BLaER1 (cell line): ENCODE data around the gene LNX1.

Source experiments
- H3K27ac ChIP-seq: shearing (Covaris generic); formaldehyde crosslinking; 2 replicates; pipeline ENCODE4 v1.8.1; 2022
- H3K27me3 ChIP-seq: shearing (Covaris generic); formaldehyde crosslinking; 2 replicates; pipeline ENCODE4 v1.8.1; 2022
- H3K36me3 ChIP-seq: shearing (Covaris generic); formaldehyde crosslinking; 2 replicates; pipeline ENCODE4 v1.8.1; 2022
- H3K4me1 ChIP-seq: shearing (Covaris generic); formaldehyde crosslinking; 2 replicates; pipeline ENCODE4 v1.8.1; 2022
- H3K4me2 ChIP-seq: shearing (Covaris generic); formaldehyde crosslinking; 2 replicates; pipeline ENCODE4 v1.8.1; 2022
- H3K4me3 ChIP-seq: shearing (Covaris generic); formaldehyde crosslinking; 2 replicates; pipeline ENCODE4 v1.8.1; 2022
- H3K9ac ChIP-seq: shearing (Covaris generic); formaldehyde crosslinking; 2 replicates; pipeline ENCODE4 v1.8.1; 2022
- H3K9me3 ChIP-seq: shearing (Covaris generic); formaldehyde crosslinking; 2 replicates; pipeline ENCODE4 v1.8.1; 2022
- H4K20me1 ChIP-seq: shearing (Covaris generic); formaldehyde crosslinking; 2 replicates; pipeline ENCODE4 v1.8.1; 2022
- Cebpa-rat ChIP-seq: shearing (Covaris generic); IDR thresholded peaks from 2 replicates; pipeline ENCODE4 v1.8.1; 2022

The LNX1 gene

GRCh38 chr4:53531585-53532224, 59.6 kb downstream of the LNX1 start:
- no peaks in the 10 kb centered on the region for H4K20me1 ChIP-seq
- H3K27ac ChIP-seq, result no peak overlapping the region
- H3K36me3 ChIP-seq, result no peaks in the 10 kb centered on the region
- no peak overlapping the region for H3K4me2 ChIP-seq
- H3K4me3 ChIP-seq, result no peak overlapping the region
- no peak for TF ChIP-seq Cebpa-rat
- no peaks in the 10 kb centered on the region for H3K9me3 ChIP-seq
- no peak overlapping the region for H3K9ac ChIP-seq
- H3K4me1 ChIP-seq, result no peaks in the 10 kb centered on the region
- H3K27me3 ChIP-seq, result no peaks in the 10 kb centered on the region

GRCh38 chr4:53529025-53529424, 62.3 kb downstream of the LNX1 start:
- Histone ChIP-seq H3K27ac (no peak overlapping the region), H3K4me2 (no peak overlapping the region), H3K4me1 (no peaks in the 10 kb centered on the region), H3K4me3 (no peak overlapping the region), H3K9ac (no peak overlapping the region), H3K36me3 (no peaks in the 10 kb centered on the region), H4K20me1 (no peaks in the 10 kb centered on the region), H3K27me3 (no peaks in the 10 kb centered on the region), H3K9me3 (no peaks in the 10 kb centered on the region)
- no peak for TF ChIP-seq Cebpa-rat

- Histone ChIP-seq H3K9ac (no peak overlapping the region), H3K36me3 (no peaks in the 10 kb centered on the region), H3K4me3 (no peak overlapping the region), H3K4me1 (no peaks in the 10 kb centered on the region), H3K27ac (no peak overlapping the region), H4K20me1 (no peaks in the 10 kb centered on the region), H3K4me2 (no peak overlapping the region), H3K27me3 (no peaks in the 10 kb centered on the region), H3K9me3 (no peaks in the 10 kb centered on the region)
- no peak for TF ChIP-seq Cebpa-rat
Measured at GRCh38 chr4:53527930-53528329, 63.4 kb downstream of the LNX1 start.

- no peak for TF ChIP-seq Cebpa-rat
- Histone ChIP-seq H3K4me1 (no peaks in the 10 kb centered on the region), H4K20me1 (no peaks in the 10 kb centered on the region), H3K4me3 (no peak overlapping the region), H3K36me3 (no peaks in the 10 kb centered on the region), H3K27ac (no peak overlapping the region), H3K9ac (no peak overlapping the region), H3K4me2 (no peak overlapping the region), H3K9me3 (no peaks in the 10 kb centered on the region), H3K27me3 (no peaks in the 10 kb centered on the region)
Measured at GRCh38 chr4:53527326-53527725, 64.0 kb downstream of the LNX1 start.

- no peaks in the 10 kb centered on the region for H3K36me3 ChIP-seq
- H3K4me2 ChIP-seq, result no peak overlapping the region
- TF ChIP-seq Cebpa-rat, result no peak
- H4K20me1 ChIP-seq, result no peaks in the 10 kb centered on the region
- no peak overlapping the region for H3K9ac ChIP-seq
- no peak overlapping the region for H3K4me3 ChIP-seq
- no peaks in the 10 kb centered on the region for H3K4me1 ChIP-seq
- H3K27me3 ChIP-seq, result no peaks in the 10 kb centered on the region
- no peaks in the 10 kb centered on the region for H3K9me3 ChIP-seq
- no peak overlapping the region for H3K27ac ChIP-seq
Measured at GRCh38 chr4:53522334-53522733, 69.0 kb downstream of the LNX1 start.

GRCh38 chr4:53520116-53520515, 71.2 kb downstream of the LNX1 start:
- no peaks in the 10 kb centered on the region for H3K4me1 ChIP-seq
- no peaks in the 10 kb centered on the region for H3K9me3 ChIP-seq
- no peaks in the 10 kb centered on the region for H3K27me3 ChIP-seq
- no peaks in the 10 kb centered on the region for H3K36me3 ChIP-seq
- no peaks in the 10 kb centered on the region for H4K20me1 ChIP-seq
- TF ChIP-seq Cebpa-rat, result no peak
- no peak overlapping the region for H3K4me3 ChIP-seq
- no peak overlapping the region for H3K4me2 ChIP-seq
- no peak overlapping the region for H3K9ac ChIP-seq
- no peak overlapping the region for H3K27ac ChIP-seq

DNA sequence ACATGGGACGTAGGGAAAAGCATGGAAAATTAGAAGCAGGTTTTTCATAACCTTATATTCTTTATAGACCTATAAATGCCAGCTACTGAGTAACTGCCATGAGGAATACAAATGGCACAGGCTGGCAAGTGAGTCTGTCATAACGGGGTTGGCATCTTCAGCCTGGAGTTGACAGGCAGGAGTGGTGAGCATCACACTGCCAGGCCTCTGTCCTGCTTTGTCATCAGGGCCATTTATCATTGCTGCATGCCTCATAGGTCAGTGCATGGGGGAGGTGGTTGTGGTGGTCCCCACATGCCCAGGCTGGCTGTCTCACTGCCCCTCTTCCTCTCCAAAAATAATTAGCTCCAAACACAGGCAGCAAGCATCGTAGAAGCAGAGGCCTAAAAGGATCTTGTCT, 72.5 kb downstream of the LNX1 start:
- no peaks in the 10 kb centered on the region for H3K9me3 ChIP-seq
- no peaks in the 10 kb centered on the region for H4K20me1 ChIP-seq
- H3K4me3 ChIP-seq, result no peak overlapping the region
- no peak overlapping the region for H3K9ac ChIP-seq
- no peak overlapping the region for H3K27ac ChIP-seq
- no peaks in the 10 kb centered on the region for H3K27me3 ChIP-seq
- H3K36me3 ChIP-seq, result no peaks in the 10 kb centered on the region
- no peaks in the 10 kb centered on the region for H3K4me1 ChIP-seq
- no peak overlapping the region for H3K4me2 ChIP-seq
- TF ChIP-seq Cebpa-rat, result no peak

GRCh38 chr4:53515076-53515475, 76.2 kb downstream of the LNX1 start:
- Histone ChIP-seq H3K27ac (no peak overlapping the region), H3K9ac (no peak overlapping the region)
- TF ChIP-seq Cebpa-rat, result no peak

DNA sequence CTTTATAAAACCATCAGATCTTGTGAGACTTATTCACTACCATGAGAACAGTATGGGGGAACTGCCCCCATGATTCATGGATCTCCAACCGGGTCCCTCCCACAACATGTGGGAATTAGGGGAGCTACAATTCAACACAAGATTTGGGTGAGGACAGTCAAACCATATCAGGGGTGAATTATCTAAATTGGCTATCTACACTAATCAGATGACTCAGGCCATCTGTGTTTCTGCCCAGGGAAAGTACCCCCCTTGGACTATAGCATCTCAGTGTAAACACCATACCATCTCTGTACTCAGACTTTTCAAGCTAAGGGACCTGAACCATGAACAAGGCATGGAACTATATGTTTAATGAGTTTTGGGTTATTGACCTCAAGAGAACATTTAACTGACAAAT, 76.8 kb downstream of the LNX1 start:
- Histone ChIP-seq H3K9me3 (no peaks in the 10 kb centered on the region), H3K4me2 (no peak overlapping the region), H3K27ac (no peak overlapping the region), H4K20me1 (no peaks in the 10 kb centered on the region), H3K4me1 (no peaks in the 10 kb centered on the region), H3K27me3 (no peaks in the 10 kb centered on the region), H3K9ac (no peak overlapping the region), H3K36me3 (no peaks in the 10 kb centered on the region), H3K4me3 (no peak overlapping the region)
- TF ChIP-seq Cebpa-rat, result no peak

More at GRCh38 chr4:53515076-53515475, 76.2 kb downstream of the LNX1 start:
- H4K20me1 ChIP-seq, result no peaks in the 10 kb centered on the region
- no peaks in the 10 kb centered on the region for H3K27me3 ChIP-seq
- no peak overlapping the region for H3K4me3 ChIP-seq
- no peaks in the 10 kb centered on the region for H3K9me3 ChIP-seq
- H3K4me1 ChIP-seq, result no peaks in the 10 kb centered on the region
- H3K4me2 ChIP-seq, result no peak overlapping the region
- no peaks in the 10 kb centered on the region for H3K36me3 ChIP-seq

DNA sequence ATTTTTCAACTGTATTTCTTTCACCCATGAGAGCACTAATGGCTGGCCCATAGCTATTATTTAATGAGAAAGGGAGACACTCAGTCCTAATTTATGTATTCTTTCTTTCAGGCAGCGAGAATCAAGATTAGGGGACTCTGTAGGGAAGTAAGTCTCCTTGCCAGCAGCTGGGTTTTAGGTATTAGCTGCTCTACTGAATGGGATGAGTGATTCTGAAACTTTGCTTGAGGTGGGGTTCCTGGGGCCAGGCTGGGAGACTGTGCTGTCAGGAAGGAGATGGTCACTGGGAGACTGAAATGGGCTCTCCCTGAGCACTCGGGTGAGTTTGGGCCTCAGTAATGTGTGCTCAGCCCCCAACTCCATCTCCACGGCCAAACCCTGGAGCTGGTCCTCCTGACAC, 78.7 kb downstream of the LNX1 start:
- TF ChIP-seq Cebpa-rat, result no peak
- H4K20me1 ChIP-seq, result no peaks in the 10 kb centered on the region
- H3K27ac ChIP-seq, result no peak overlapping the region
- no peaks in the 10 kb centered on the region for H3K4me1 ChIP-seq
- H3K27me3 ChIP-seq, result no peaks in the 10 kb centered on the region
- no peak overlapping the region for H3K9ac ChIP-seq
- H3K9me3 ChIP-seq, result no peaks in the 10 kb centered on the region
- H3K4me3 ChIP-seq, result no peak overlapping the region
- no peak overlapping the region for H3K4me2 ChIP-seq
- no peaks in the 10 kb centered on the region for H3K36me3 ChIP-seq

DNA sequence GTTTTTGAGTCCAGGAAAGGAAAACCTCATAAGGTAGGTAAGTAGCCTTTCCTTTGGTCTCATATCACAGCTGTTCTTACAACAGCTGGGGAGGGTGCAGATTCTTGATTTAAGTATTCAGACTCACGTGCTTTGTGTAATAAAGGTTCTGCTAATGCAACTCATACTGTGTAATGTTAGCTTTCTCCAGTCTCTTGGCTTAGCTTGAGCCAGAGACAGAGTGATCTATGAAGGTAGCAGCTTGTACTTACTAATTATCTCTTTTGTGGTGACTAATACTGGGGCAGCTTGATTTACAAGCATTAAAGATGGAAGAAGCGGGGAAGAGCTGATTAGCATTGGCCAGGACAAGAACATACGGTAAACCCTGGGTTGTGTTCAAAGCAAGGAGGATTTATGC, 80.3 kb downstream of the LNX1 start:
- H4K20me1 ChIP-seq, result no peaks in the 10 kb centered on the region
- no peak for TF ChIP-seq Cebpa-rat

More for the DNA sequence above, 80.3 kb downstream of the LNX1 start:
- H3K4me2 ChIP-seq, result no peak overlapping the region
- H3K9ac ChIP-seq, result no peak overlapping the region
- H3K4me1 ChIP-seq, result no peaks in the 10 kb centered on the region
- no peaks in the 10 kb centered on the region for H3K27me3 ChIP-seq
- H3K27ac ChIP-seq, result no peak overlapping the region
- H3K4me3 ChIP-seq, result no peak overlapping the region
- H3K36me3 ChIP-seq, result no peaks in the 10 kb centered on the region
- H3K9me3 ChIP-seq, result no peaks in the 10 kb centered on the region
